ENCODE measurements around the gene CLIC6.
A peak's percentile ranks its signal among the peaks of the same experiment; 100 is the strongest.

CLIC6 gene

GRCh38 chr21:34728479-34728878, 59.7 kb downstream of the CLIC6 start:
- no peak for DNase-seq (ENCODE audit: low spot score)

DNA sequence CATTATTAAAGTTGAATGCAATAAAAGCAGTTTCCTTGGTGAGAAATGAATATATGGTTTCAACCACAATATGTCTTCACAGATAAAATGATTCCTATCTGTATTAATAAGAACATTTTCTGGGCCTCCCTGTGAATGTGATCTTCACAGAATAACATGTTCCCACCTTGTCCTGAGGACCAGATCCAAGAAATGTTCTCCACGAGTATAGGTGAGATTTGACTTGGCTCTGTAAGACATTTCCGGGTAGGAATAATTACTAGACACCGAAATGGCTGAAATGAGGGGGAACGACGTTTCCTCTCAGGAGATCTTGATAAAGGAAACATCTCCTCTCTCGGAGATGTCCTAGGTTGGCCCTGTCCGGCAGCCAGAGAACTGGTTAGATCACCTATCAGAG, 61.4 kb downstream of the CLIC6 start:
- DNase-seq (ENCODE audit: low spot score): no peak

- no peak for DNase-seq (ENCODE audit: low spot score)
These were observed 62.1 kb downstream of the CLIC6 start for GRCh38 chr21:34730756-34731445.

GRCh38 chr21:34732388-34732821, 63.6 kb downstream of the CLIC6 start:
- DNase-seq (ENCODE audit: low spot score): no peak

- no peak for DNase-seq (ENCODE audit: low spot score)
These were observed 65.1 kb downstream of the CLIC6 start for GRCh38 chr21:34733852-34734251.

DNA sequence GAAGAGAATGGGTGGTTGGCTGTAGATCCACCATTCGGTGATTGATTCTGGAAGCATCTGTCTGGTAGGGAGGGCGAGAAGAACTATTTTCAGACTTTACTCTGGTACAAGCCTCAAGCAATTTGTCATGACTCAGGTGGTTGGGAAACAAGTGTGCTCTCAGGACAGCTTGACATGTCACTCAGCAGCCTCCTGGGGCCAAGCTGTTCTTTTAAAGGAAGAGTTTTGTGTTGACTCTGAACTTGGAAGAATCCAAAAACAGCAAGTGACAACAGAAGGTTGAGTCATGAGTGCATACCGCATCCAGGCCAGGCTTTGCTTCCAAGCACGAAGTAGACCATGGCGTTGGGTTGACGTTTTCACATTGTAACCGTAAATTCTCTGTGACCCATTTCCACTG, 65.9 kb downstream of the CLIC6 start:
- no peak for DNase-seq (ENCODE audit: low spot score)

DNA sequence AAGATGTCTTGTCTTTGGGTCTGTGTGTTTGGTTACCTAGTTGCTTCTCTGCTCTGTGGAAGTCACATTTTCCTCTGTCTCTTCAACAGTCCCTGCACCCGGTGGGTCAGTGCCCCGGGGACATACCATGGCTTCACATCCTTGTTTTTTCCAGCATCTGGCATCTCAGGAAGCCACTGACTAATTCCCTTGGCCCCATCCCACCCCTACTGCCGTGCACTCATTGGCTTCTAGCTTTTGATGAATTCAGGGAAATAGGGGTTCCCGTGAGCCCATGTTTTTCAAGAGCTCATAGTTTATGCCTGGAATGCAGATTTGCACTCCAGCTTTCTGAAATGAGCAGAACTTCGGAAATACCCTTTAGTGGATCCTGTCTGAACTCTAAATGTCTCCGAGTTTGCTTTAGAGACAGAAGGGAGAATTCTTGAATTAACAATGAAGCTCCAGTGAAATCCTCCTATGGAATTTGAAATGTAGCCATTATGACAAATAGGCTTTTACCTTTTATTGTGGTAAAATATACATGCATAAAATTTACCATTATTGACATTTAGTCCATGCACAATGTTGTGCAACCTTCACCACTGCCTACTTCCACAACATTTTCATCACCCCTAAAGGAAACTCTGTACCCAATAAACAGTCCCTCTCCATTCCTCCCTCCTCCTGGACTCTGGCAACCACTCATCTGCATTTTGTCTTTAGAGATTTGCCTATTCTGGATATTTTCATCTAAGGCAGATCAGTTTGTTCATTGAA, 67.5 kb downstream of the CLIC6 start:
- DNase-seq (ENCODE audit: low spot score): no peak

GRCh38 chr21:34737115-34737514, 68.3 kb downstream of the CLIC6 start:
- no peak for DNase-seq (ENCODE audit: low spot score)

DNA sequence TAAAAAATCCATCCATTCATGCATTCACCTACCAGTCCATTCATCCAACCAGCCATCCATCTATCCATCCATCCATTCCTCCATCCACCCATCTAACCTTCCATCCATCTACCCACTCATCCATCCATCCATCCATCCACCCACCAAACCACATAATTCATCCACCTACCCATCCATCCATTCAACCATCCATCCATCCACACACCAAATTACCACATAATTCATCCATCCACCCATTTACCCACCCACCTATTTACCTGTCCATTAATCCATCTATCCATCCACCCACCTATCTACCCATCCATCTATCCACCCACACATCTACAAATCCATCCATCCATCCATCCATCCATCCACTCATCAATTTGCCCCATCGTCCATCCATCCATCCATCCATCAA, 71.4 kb downstream of the CLIC6 start:
- DNase-seq (ENCODE audit: low spot score): no peak

- no peak for DNase-seq (ENCODE audit: low spot score)
These were observed 74.5 kb downstream of the CLIC6 start for GRCh38 chr21:34743285-34743684.

GRCh38 chr21:34743831-34744230, 75.0 kb downstream of the CLIC6 start:
- DNase-seq (ENCODE audit: low spot score): no peak

GRCh38 chr21:34744801-34745200, 76.0 kb downstream of the CLIC6 start:
- no peak for DNase-seq (ENCODE audit: low spot score)

- peak; percentile 65 for DNase-seq (ENCODE audit: low spot score)
These were observed 76.9 kb downstream of the CLIC6 start for GRCh38 chr21:34745557-34746255.

- no peak for DNase-seq (ENCODE audit: low spot score)
These were observed 80.1 kb downstream of the CLIC6 start for GRCh38 chr21:34748862-34749261.

DNA sequence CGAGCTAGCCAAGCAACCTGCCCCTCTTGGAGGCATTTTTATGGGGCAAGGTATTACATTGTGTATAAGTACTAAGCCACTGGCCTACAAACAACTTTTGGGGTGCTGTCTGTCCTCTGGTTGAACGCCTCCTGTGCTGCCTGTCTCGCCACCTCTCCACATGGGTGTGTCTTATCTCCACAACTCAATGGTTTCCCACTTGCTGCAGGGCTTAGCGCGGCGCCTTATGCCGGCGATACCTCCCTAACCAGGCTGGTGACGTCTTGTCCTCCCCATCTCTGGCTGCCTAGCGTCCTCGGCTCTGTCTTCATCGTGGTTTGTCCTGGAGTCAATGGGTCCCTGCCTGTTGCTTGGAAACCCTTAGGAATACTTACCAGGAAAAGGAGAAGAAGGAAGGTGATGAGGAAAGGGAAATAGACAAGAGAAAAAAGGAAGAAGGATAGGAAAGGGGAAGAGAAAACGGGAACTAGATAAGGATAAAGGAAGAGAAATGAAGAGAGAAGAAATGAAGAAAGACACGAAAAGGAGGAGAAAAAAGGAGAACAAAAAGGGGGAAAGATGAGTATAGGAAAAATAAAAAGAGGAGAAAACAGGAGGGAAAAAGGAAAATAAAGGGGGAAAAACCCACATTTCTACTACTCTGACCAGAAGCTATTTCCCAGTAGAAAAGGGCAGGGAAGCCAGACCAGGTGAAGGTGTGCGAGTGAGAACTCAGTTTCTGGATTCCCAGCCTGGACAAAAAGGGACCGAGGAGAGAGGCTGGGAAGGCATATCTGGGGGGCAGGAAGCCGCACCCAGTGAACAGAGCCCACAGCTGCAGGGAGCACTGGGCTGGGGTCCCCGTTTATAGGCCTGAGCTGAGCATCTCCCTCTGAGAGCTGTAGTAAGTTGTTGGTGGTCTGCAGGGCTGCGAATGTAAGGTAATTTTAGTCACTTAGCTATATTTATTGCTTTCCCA, 86.2 kb downstream of the CLIC6 start:
- no peak for DNase-seq (ENCODE audit: low spot score)

DNA sequence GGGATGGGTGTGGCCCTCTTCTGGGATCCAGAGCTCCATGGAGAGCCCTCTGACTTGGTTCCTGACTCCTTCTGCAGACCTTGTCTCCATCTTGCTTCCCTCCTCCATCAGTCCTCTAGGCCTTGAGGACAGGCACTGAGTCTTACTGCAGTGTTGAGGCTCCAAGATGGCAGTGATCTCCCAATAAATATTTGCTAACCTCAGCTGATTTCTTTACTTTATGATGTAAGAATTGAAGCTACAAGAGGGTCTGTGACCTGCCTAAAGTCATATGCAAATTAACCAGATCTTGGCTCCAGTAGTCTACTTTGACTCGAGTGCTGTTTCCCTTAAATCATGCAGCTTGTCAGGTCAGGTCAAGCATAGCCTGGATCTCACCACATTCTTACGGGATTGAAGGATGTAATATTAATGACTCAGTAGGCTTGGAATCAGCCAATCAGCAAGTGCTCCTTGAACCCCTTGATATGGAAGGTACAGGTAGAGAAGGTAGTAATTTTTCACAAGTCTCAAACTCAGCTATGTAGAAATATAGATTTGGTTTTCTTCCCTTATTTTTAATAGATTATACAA, 93.0 kb downstream of the CLIC6 start:
- DNase-seq (ENCODE audit: low spot score): no peak

- no peak for DNase-seq (ENCODE audit: low spot score)
These were observed 94.0 kb downstream of the CLIC6 start for GRCh38 chr21:34762786-34763185.

DNA sequence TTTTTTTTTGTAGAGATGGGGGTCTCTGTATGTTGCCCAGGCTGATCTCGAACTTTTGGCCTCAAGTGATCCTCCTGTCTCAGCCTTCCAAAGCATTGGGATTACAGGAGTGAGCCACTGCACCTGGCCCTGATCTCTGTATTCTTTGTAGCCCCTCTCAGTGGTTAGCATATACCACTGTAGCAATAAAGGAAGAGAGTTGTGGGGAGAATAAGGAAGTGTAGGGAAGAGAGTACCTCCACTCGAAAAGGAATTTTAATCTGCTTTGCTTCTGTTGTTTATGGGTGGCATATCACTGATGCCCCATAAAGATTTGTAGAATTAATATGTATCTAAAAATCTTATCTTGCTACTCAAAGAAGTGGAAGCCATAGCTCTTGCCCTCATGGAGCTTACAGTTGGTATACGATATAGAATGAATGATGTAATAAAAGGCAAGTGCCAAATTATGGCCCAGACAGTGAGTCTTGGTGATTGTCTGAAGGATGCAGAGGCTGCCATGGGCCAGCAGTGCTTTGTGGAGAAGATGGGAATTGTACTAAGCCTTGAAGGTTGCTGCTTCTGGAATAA, 96.0 kb downstream of the CLIC6 start:
- no peak for DNase-seq (ENCODE audit: low spot score)

DNA sequence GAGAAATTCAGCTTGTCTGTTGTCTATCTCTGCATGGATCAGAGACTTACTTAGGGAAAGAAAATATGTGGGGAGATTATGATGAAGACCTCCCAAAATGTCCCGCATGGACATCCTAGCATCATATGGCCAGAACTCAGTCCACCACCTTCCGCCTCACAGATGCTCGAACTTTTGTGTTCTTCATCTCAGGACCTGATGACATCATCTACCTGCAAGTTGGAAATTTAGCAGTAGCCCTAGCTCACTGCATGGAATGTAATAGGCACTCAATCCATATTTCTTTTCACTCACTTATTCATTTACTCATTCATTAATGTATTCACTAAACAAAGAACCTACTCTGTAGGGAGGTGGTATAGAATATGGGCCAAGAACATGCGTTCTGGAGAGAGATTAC, 96.8 kb downstream of the CLIC6 start:
- DNase-seq (ENCODE audit: low spot score): no peak

GRCh38 chr21:34766862-34767261, 98.1 kb downstream of the CLIC6 start:
- DNase-seq (ENCODE audit: low spot score): no peak

All from CD4-positive, alpha-beta T cell treated with Interleukin-2 at 100 ng/mL for 4 hours (primary cell).